GM20000 (cell line): ENCODE data around the gene CBLL1.

Experiments
- DNase-seq: peaks from one replicate; pipeline ENCODE4 v3.0.0; 2012; ENCODE audit warnings: low spot score
- CTCF ChIP-seq: IDR thresholded peaks from 2 replicates; pipeline ENCODE4 v1.5.1; 2012; ENCODE audit warnings: mild to moderate bottlenecking, control low read depth; ENCODE audit errors: extremely low read depth, missing control alignments

The CBLL1 gene

GRCh38 chr7:107803009-107803610 is 59.2 kb downstream of the CBLL1 start, which contains the start of gene SLC26A3:
Gene SLC26A3 (minus strand): TSS chr7:107803223. CDS start chr7:107794509, 8,714 bp downstream.
- no peak for DNase-seq
- TF ChIP-seq CTCF, result no peak

GRCh38 chr7:107809179-107809578 is 65.2 kb downstream of the CBLL1 start:
- DNase-seq, result no peak
- no peak for TF ChIP-seq CTCF

- no peak for DNase-seq
- no peak for TF ChIP-seq CTCF
Measured at GRCh38 chr7:107810626-107811025, 66.7 kb downstream of the CBLL1 start.
